ENCODE measurements around the gene ACBD6. TPM values are rescaled to one million over a fixed set of nuclear protein-coding genes. Genes with fewer than 3 reads are reported as not detected.

Gene ACBD6
- total RNA-seq, 1 donor from 2014 or later = 57.5 TPM

DNA sequence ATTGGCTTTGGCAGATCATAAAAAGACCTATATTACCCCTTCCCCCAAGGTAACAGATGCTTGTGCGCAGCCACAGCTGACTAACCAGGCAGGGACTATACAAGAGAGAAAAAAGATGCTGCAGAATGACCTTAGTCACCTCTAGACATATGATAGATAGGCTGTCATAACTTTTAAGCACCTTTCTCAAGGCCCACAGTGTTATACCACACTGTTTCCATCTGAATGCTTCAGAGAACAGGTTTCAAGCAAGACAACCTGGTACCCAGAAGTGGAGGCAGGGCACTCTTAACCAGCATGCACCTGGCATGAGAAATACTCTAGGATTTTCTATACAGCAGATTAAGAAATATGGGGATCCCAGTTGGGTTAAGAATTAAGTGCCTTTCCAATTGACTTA, 43.6 kb upstream of the ACBD6 start:
- TF ChIP-seq, protein P1, sequence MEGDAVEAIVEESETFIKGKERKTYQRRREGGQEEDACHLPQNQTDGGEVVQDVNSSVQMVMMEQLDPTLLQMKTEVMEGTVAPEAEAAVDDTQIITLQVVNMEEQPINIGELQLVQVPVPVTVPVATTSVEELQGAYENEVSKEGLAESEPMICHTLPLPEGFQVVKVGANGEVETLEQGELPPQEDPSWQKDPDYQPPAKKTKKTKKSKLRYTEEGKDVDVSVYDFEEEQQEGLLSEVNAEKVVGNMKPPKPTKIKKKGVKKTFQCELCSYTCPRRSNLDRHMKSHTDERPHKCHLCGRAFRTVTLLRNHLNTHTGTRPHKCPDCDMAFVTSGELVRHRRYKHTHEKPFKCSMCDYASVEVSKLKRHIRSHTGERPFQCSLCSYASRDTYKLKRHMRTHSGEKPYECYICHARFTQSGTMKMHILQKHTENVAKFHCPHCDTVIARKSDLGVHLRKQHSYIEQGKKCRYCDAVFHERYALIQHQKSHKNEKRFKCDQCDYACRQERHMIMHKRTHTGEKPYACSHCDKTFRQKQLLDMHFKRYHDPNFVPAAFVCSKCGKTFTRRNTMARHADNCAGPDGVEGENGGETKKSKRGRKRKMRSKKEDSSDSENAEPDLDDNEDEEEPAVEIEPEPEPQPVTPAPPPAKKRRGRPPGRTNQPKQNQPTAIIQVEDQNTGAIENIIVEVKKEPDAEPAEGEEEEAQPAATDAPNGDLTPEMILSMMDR (IDR thresholded peaks at IDR 0.05) = no peak
- no peak overlapping the region for H3K4me3 Mint-ChIP-seq (ENCODE audit: unreplicated experiment)
- H3K9me3 Mint-ChIP-seq (ENCODE audit: unreplicated experiment) = no peaks in the 10 kb centered on the region
- no peaks in the 10 kb centered on the region for H3K27me3 Mint-ChIP-seq (ENCODE audit: unreplicated experiment)
- no peak overlapping the region for H3K27ac Mint-ChIP-seq (ENCODE audit: unreplicated experiment)
- H3K36me3 Mint-ChIP-seq (ENCODE audit: unreplicated experiment) = no peaks in the 10 kb centered on the region
- DNase-seq (ENCODE audit: extremely low spot score, unreplicated experiment) = no peak
- H3K4me1 Mint-ChIP-seq (ENCODE audit: unreplicated experiment) = peaks cover 13% of the 10 kb centered on the region

DNA sequence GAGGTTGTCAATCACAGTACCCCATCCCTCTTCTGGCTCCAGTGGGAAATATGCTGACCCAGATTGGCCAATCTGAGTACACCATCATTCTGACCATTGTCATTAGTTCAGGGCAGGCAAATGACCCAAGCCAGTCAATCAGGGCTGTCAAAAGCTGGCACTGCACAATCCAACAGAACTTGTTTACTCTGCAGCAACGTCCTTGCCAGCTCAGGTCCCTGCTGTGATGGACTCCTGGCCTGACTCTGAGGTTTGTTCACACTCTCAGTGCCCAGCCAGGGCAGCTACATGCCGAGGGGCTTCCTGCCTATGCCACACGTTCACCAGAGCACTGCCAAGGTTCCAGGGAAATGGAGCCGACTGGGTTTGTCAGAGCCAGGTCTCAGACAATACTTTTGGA, 41.7 kb upstream of the ACBD6 start:
- Mint-ChIP-seq H3K36me3 (ENCODE audit: unreplicated experiment) (no peaks in the 10 kb centered on the region), H3K4me3 (ENCODE audit: unreplicated experiment) (no peak overlapping the region), H3K27me3 (ENCODE audit: unreplicated experiment) (no peaks in the 10 kb centered on the region), H3K27ac (ENCODE audit: unreplicated experiment) (no peak overlapping the region), H3K9me3 (ENCODE audit: unreplicated experiment) (no peaks in the 10 kb centered on the region), H3K4me1 (ENCODE audit: unreplicated experiment) (peaks cover 13% of the 10 kb centered on the region)
- TF ChIP-seq, protein P1 (IDR thresholded peaks at IDR 0.05) = no peak
- no peak for DNase-seq (ENCODE audit: extremely low spot score, unreplicated experiment)

DNA sequence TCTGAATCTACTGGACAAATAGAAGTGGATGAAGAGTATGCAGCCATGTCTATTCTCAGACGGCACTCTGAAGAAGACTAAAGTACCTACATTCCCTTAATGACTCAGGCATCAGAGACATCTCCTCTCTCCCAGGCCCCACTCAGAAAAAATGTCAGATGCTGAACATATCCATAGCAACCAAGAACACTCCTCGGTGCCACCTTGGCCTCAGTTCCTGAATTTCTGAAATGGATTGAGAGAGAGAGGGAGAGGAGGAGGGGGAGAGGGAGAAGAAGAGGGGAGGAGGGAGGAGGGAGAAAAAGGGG, 40.4 kb upstream of the ACBD6 start:
- Mint-ChIP-seq H3K36me3 (ENCODE audit: unreplicated experiment) (no peaks in the 10 kb centered on the region), H3K27me3 (ENCODE audit: unreplicated experiment) (peaks cover 3% of the 10 kb centered on the region), H3K9me3 (ENCODE audit: unreplicated experiment) (no peaks in the 10 kb centered on the region), H3K4me1 (ENCODE audit: unreplicated experiment) (peaks cover 13% of the 10 kb centered on the region), H3K4me3 (ENCODE audit: unreplicated experiment) (no peak overlapping the region), H3K27ac (ENCODE audit: unreplicated experiment) (peak overlapping the region; percentile 12)
- TF ChIP-seq, protein P1 (IDR thresholded peaks at IDR 0.05) = no peak
- DNase-seq (ENCODE audit: extremely low spot score, unreplicated experiment) = no peak

DNA sequence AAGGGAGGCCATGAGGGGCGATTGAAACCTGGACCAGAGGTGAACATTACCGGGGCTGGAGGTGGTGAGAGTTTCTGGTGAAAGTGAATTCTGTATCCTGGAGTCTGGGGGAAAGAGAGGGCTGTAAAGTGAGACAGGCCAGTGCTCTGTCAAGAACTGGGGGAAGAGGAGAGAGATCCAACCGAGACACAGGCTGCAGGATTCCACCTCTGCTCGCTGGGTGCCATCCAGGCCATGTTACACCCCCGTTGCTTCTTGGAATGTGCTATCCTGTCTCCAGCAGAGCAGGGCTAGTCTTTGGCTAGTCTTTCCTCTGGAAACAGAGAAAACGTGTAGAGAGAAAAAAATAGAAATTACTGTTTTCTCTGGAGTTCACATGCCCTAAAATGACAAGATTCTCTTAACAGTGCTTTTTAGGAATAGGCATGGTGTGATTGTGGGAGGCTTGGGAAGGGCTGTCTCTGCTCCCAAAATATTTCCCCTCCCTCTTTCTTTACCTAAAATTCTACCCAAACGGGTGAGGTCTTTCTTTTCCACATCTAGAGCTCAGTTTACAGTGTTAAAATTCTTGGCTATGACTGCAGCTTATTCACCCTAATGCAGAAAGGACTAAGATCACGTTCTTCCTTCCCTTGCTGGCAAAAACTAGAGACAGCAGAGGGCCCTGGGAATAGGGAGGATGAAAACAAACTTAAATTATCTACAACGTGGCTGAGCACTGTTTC, 39.9 kb upstream of the ACBD6 start:
- no peaks in the 10 kb centered on the region for H3K36me3 Mint-ChIP-seq (ENCODE audit: unreplicated experiment)
- peaks cover 3% of the 10 kb centered on the region for H3K27me3 Mint-ChIP-seq (ENCODE audit: unreplicated experiment)
- H3K4me1 Mint-ChIP-seq (ENCODE audit: unreplicated experiment) = peaks cover 13% of the 10 kb centered on the region
- H3K9me3 Mint-ChIP-seq (ENCODE audit: unreplicated experiment) = no peaks in the 10 kb centered on the region
- peak overlapping the region; percentile 12 for H3K27ac Mint-ChIP-seq (ENCODE audit: unreplicated experiment)
- DNase-seq (ENCODE audit: extremely low spot score, unreplicated experiment) = no peak
- TF ChIP-seq, protein P1 (IDR thresholded peaks at IDR 0.05) = no peak
- H3K4me3 Mint-ChIP-seq (ENCODE audit: unreplicated experiment) = no peak overlapping the region

DNA sequence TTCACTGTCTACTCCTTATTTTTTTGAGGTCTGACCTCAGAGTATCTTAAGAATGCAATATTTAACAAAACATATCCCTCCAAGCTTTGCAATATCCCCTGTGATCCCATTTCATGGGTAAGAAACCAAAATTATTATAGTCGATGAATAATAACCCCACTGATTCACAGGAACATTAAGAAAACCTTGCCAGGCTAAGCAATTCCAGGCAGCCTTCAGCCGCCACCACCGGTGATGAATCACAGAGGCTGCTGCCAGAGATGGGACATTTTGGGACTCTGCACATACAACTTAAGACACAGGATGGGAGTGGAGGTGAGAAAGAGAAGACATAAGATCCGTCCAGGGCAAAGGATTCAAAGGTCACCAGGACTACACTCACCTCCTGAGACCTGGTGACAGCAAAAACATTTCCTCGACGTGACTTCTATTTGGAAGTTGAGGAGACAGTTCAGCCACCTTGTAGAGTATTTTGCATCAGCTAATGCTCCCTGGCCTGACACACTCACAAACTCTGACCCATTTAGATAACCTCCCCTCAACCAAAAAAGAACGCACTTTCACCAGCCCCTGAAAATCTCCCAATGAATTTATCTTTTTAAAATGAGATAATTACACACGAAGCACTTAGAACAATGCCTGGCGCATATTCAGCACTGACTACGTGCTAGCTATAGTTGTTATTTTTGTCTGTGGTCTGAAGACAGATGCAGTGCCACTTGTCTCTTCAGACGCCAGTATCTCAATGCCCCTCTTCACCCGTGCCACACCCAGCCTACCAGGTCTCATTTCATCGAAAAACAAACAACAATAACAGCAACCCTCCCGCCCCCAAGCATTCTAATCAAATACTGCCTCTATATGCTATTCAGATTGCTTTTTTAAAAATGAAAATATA, 38.6 kb upstream of the ACBD6 start:
- H3K4me3 Mint-ChIP-seq (ENCODE audit: unreplicated experiment) = no peak overlapping the region

More for the DNA sequence above, 38.6 kb upstream of the ACBD6 start:
- no peak for DNase-seq (ENCODE audit: extremely low spot score, unreplicated experiment)
- TF ChIP-seq, protein P1 (IDR thresholded peaks at IDR 0.05) = no peak
- Mint-ChIP-seq H3K4me1 (ENCODE audit: unreplicated experiment) (peaks cover 13% of the 10 kb centered on the region), H3K27ac (ENCODE audit: unreplicated experiment) (no peak overlapping the region), H3K27me3 (ENCODE audit: unreplicated experiment) (peaks cover 3% of the 10 kb centered on the region), H3K9me3 (ENCODE audit: unreplicated experiment) (no peaks in the 10 kb centered on the region), H3K36me3 (ENCODE audit: unreplicated experiment) (no peaks in the 10 kb centered on the region)

All from osteocyte (in vitro differentiated cells).